Dermis blood vessel endothelial cell (primary cell): ENCODE data around the gene ID3. TPM values are rescaled to one million over a fixed set of nuclear protein-coding genes. Genes with fewer than 3 reads are reported as not detected.
"Not testable (repeated sequence)": the region's sequence is repeated elsewhere in the genome, so short reads cannot be mapped to it uniquely, and the experiment has no call there.

ENCODE experiments used
- DNase-seq: peaks from one replicate; pipeline ENCODE4 v3.0.0; 2010
- total RNA-seq: library from RNA; depleted of rRNA; stranded (reverse); fragments of >200 nt; gene quantifications from 2 replicates; pipeline ENCODE4 v1.2.3, GENCODE V29; 2014

Gene ID3
- total RNA-seq, 1 donor from 2014 or later: 906 TPM

DNA sequence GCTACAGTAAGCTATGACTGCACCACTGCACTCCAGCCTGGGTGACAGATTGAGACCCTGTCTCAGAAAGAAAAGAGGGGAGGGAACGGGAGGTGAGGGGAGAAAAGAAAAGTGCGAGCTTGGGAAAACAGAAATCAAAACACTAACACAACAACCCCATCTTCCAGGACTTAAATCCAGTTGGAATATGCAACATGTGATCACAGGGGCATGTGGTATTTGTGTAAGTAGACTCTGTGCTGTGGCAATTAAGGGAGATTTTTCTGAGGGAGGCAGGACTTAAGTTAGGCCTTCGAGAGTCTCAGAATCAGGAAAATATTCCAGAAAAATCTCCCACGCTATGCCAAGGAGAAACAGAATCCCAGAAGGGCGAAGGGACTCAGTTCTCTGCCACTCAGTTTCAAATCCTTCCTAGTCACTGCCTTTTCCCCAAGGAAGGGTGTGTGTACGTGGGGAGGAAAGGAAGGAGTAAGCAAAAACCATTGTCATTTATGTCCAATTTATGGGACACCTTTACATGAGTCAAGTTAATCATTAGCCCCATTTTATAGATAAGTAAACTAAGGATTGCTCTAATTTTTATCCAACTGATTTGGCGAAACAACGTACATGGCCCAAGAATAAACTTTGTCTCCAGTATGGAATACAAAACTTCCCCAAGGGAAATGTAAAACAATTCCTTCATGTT lies 12.3 kb downstream of the ID3 start:
- DNase-seq: no peak

DNA sequence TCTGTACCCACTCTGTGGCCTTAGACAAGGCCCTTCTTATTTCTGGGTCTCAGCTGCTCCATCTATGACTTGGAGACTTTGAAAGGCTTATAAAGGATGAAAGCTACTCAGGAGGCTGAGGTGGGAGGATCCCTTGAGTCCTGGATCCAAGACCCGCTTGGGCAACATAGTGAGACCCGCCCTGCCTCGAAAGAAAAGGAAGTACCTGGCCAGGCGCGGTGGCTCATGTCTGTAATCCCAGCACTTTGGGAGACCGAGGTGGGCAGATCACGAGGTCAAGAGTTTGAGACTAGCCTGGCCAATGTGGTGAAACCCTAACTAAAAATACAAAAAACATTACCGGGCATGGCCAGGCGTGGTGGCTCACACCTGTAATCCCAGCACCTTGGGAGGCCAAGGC lies 13.4 kb downstream of the ID3 start:
- no peak for DNase-seq

DNA sequence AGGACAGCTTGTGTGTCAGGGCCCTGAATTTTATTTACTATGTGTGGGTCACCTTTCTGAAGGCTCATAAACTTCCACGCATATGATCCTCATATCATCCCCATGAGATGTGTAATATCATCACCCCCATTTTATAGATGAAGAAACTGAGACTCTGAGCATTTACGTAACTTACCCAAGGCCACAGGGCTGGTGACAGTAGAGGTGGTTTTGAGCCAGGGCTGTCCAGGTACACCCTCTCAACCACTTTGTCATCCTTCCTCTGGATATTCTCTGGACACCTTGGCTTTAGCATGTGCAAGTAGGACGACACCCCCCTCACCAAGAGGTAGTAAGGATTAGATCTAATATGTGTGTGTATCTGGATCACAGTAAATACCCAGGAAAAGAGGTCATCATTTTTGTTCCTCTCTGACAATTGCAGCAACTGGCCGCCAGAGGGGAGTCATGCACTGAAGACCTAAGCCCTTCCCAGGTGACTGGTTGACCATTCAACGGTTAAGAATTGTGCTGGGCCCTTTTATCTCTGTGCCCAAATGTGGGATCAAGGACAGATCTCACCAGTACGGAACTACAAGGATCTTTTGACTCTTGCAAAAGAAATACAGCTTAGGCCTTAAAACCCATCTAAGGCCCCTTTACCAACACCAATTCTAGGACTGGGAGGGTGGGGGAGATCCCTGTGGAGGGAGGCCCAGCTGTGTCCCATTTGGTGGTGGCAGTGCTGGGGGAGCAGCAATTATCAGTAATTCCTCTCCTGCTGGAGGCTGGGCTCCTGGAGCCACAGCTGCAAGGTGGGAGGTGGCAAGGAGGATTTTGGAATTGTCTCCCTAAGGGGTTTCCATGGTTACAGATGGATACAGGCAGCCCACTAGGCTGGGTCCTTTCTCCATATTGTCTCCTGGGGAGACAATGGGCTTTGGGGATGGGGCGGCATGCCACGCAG lies 14.6 kb downstream of the ID3 start:
- DNase-seq: peak; percentile 90

- DNase-seq: no peak
These were observed 15.4 kb downstream of the ID3 start for GRCh38 chr1:23543707-23544443.

DNA sequence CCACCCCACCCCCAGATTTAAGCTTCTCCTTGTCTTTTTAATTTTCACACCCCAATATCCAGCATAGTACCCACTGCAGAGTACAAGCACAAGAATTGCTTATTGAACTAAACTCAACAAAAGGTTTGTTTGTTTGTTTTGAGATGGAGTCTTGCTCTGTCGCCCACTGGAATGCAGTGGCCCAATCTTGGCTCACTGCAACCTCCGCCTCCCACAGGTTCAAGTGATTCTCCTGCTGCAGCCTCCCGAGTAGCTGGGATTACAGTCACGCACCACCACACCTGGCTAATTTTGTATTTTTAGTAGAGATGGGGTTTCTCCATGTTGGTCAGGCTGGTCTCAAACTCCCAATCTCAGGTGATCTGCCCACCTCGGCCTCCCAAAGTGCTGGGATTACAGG lies 16.4 kb downstream of the ID3 start:
- DNase-seq: not testable (repeated sequence)

DNA sequence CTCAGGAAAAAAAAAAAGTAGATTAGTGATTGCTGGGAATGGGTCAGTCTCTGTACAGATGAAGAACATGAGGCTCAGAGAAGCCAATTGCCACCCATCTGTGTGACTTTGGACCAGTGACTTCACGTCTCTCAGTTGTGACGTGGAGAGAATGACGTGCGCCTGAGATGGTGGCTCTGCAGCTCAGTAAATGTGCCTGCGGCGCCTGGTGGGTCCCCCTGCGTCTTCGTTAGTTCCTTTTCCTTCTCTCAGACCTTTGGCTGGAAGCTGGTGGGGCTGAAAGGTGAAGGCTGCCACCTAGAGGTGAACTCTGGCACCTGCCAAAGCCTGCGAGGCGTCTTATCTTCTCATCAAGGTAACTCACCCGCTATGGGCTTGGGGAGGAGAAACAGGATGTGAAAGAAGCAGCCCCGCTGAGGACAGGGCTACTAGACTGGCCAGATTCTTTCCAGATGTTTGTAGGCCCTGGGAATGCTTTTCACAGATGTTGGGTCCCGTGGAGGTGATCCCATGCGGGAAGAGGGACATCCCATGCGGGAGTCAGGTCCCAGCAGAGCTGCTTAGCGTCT lies 19.5 kb downstream of the ID3 start:
- peak; percentile 94 for DNase-seq

- no peak for DNase-seq
These were observed 21.9 kb downstream of the ID3 start for GRCh38 chr1:23537296-23537973.

DNA sequence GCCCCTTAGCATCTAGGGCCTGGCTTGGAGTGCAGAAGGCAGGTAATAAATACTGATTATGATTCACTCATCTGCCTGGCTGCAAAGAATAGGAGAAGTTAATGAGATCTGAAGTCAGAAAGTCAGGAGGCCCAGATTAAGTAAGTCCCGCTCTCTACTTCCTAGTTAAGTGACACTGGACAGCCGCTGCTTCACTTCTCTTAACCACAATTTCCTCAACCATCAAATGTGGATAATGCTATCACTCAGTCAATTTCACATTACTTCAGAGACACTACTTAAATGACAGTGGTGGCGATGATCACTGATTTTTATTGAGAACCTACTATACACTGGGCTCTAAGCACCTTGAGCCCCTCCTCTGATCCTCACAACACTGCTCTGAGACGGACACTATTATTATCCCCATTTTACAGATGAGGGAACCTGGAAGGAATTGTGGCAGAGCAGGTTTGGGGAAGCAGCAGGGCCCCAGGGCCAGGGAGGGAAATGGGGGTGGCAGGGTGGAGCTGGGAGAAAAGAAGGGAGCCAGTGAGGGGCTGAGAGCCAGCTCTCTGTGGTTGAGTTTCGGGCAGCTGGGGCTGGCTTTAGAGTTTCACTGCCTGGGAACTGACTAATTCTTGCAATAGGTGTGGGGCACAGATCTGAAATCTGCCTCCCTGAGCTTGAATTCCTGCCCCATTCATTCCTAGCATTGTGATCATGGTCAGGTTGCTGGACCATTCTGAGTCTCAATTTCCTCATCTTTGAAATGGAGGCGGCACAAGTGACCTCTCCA lies 25.9 kb downstream of the ID3 start:
- DNase-seq: no peak

DNA sequence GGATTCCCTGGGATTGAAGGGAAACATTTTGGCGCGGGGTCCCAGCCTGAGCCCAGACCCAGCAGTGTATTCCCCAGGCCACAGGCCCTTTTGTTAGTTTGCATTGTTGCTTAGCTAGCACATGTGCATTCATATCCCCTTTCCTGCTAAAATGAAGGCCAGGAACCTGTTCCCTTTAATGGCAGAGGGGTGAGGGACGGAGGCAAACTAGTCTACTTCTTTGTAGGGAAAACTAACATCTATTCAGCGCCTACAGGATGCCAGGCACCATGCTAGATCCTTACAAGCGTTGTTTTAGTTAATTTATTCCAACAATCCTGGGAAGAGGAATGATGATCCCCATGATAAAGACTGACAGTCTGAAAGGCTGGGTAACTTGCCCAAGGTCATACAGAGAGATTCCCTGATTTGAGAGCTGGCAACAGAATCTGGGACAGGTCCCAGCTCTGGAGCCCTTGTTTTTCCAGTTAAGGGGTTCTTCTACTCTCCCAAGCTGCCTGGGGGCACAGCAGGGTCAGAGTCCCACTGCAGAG lies 27.7 kb downstream of the ID3 start:
- DNase-seq: no peak

DNA sequence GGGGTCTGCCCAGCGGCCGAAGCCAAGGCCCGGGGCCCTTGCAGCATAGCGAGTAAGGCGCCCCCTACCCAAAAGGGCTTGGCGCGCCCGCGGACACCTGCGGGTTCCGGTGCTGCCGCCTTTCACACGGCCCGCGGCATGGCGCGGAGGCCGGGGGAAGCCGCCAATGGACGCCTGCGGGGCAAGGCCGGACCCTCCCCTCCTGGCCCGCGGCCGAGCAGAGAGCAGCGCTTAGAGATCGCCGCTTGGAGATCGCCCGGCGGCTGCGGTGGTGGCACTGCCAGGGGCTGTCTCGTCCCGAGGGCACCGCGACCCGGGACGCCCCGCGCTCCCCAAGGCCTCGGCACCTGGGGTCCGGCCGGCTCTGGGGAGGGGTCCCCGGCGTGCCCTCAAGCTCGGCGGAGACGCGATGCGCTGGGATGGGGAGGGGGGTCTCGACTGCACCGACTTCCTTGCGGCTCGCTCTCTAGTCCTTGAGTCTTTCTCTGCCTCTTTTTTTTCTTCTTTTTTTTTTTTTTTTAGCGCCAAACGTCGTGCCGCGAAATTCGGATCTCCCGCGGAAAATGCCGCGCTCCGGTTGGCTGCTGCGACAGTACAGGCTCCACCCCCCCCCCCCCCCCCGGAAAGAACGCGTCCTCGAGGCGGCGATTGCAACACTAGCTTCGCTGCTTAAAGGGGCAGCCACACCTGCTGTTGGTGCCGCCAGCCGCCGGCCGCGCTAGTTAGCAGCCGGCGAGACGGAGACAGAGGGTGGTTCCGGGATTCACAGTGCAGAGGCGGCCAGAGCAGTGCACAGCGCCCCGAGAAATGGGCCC lies 28.3 kb downstream of the ID3 start, which contains the start of gene E2F2:
E2F2 (minus strand) TSS at position 487 of the 815 bp plus-strand sequence; CDS start at position 47, 440 bp downstream.
- peak; percentile 83 for DNase-seq

DNA sequence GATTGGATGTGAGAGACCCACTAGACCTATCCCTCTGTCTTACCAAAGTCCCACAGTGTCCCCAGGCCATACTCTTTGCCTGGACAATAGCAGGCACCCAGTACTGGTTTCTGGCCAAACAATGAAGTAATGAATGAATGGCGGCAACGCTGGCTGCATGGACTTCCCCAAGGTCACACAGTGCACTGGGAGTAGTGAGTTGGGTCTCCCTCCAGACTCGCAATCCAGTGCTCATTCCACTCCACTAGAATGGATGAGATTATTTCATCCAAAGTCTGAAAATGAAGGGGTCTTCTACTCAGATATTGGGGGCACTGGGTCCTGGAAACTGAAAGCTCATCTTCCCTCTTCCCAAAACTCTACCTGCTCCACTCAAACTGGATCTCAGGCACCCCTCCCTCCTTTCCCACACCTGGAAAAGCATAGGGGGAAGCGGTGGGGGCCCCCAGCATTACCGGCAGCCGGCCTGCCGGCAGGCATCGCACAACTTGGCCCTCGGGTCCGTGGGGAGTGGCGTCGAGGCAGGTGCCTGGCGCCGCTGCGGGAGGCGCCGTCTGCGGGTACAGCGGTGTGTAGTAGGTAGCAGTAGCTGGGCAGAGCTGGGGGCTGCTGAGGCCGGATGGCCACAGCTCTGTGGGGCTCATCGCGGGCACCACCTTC lies 29.1 kb downstream of the ID3 start:
- DNase-seq: no peak

DNA sequence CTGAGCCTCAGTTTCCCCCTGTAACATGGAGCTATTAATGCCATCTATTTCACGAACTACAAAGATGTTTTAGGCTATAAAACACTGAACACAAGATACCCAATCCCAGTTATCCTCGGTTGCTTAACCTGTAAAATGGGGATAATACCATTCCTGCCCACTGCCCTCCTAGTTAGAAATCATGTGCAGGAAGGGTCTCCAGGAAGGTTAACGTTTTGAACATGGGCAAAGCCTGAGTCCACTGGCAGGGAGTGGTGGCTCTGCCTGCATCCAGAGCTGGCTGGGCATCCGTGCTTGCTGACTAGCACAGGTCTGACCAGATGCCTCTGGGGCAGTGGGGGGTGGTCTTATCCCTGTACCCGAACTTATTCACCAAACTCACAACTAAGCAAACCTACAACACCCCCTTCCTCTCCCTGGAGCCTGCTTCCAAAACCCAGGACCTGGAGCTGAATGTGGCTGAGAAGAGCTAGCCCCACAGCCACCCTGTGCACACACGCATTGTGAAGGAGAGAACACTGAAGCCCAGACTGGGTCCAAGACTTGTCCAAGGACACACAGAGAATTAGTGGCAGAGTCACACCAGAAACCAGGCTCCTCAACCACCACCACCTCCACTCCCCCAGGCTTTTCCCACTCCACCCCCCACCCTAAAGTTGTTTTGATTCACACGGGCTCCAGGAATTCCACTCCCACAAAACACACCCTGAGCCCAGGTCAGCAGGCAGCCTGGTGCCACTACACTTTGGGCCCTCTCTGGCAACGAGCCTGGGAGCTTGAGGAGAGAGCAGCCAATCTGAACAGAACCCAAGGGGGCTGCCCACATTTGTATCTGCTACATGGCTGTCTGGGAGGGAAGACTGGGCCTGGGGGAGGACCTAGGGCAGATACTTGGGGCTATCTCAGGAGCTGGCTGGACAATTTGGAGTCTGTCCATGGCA lies 29.9 kb downstream of the ID3 start:
- no peak for DNase-seq

- peak; percentile 54 for DNase-seq
These were observed 30.9 kb downstream of the ID3 start for GRCh38 chr1:23528250-23528978.

GRCh38 chr1:23527900-23528249 lies 31.4 kb downstream of the ID3 start:
- no peak for DNase-seq

DNA sequence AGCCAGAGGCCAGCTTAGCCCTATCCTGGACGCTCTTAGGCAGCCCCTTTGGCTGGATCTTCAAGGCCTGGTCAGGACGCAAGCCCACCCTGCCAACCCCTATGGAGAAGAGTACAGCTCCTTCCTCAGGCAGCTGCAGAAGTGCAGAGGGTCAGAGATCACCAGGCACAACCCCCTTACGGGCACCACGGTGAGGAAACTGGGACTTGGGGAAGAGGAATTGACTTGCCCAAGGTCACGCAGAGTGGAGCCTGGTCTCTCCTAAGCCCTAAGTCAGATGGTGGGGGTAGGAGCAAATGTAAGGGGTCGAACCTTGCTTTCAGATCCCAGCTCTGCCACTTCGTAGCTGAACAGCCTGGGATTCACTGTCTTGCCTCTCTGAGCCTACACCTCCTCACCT lies 31.9 kb downstream of the ID3 start:
- DNase-seq: no peak

GRCh38 chr1:23526329-23527041 lies 32.8 kb downstream of the ID3 start:
- DNase-seq: no peak
